ENCODE data around the gene SPON2. TPM values are rescaled to one million over a fixed set of nuclear protein-coding genes. Genes with fewer than 3 reads are reported as not detected.

The SPON2 gene
- total RNA-seq, 5 donors from 2014 or later (not counting 1 experiment from before 2014, with no cell fraction given), result 13.6 to 39.8 (median 18.9) TPM

GRCh38 chr4:1155314-1155713 is 17.1 kb downstream of the SPON2 start:
- ATAC-seq (replicated peaks in 1 of 4), result no peak
- H3K27ac Mint-ChIP-seq, result no peak overlapping the region
- H3K27me3 ChIP-seq (replicated peaks in 1 of 2; ENCODE audit: control insufficient read depth in 2 of 2, extremely low read depth in 1 of 2, insufficient read depth in 2 of 2, low read length in 1 of 2), result peaks cover 0 to 27% of the 10 kb centered on the region in 2 experiments
- H3K4me1 Mint-ChIP-seq, result no peaks in the 10 kb centered on the region
- H3K27ac ChIP-seq (ENCODE audit: low read length), result no peak overlapping the region
- no peaks in the 10 kb centered on the region for H3K4me1 ChIP-seq (ENCODE audit: control insufficient read depth in 1 of 2, extremely low read depth in 1 of 2, insufficient read depth in 2 of 2, low read length in 2 of 2)
- H3K36me3 Mint-ChIP-seq, result no peaks in the 10 kb centered on the region
- ChIA-PET CTCF (no interaction called here), POLR2A (interaction anchor here in 1 of 2 donors (0.6 kb wide), 2 partner anchors 126 to 205 kb away, joined by 3 read pairs; no protein-coding TSS in a partner anchor)
- no peaks in the 10 kb centered on the region for H3K36me3 ChIP-seq (ENCODE audit: control insufficient read depth in 2 of 2, extremely low read depth in 1 of 2, insufficient read depth in 1 of 2, low read length in 1 of 2)
- H3K4me3 Mint-ChIP-seq, result no peak overlapping the region
- H3K4me3 ChIP-seq (ENCODE audit: control insufficient read depth in 1 of 2, extremely low read depth in 1 of 2, low read length in 1 of 2), result no peak overlapping the region
- no peaks in the 10 kb centered on the region for H3K9me3 ChIP-seq
- WGBS (ENCODE audit: insufficient coverage), result 83% methylated on average over 2 of the region's 3 CpGs
- peaks cover 11 to 18% of the 10 kb centered on the region in 2 donors for H3K27me3 Mint-ChIP-seq
- H3K9me3 Mint-ChIP-seq, result peaks cover 0 to 13% (median 6%) of the 10 kb centered on the region in 3 donors
- no peak for DNase-seq

GRCh38 chr4:1154523-1155182 is 17.7 kb downstream of the SPON2 start:
- H3K4me3 Mint-ChIP-seq, result no peak overlapping the region
- no peaks in the 10 kb centered on the region for H3K4me1 Mint-ChIP-seq
- CTCF ChIA-PET, result no interaction called here
- 70% methylated on average over 17 of the region's 21 CpGs for WGBS (ENCODE audit: insufficient coverage)
- H3K27ac Mint-ChIP-seq, result no peak overlapping the region
- Histone ChIP-seq H3K4me1 (ENCODE audit: control insufficient read depth in 1 of 2, extremely low read depth in 1 of 2, insufficient read depth in 2 of 2, low read length in 2 of 2) (no peaks in the 10 kb centered on the region), H3K4me3 (ENCODE audit: control insufficient read depth in 1 of 2, extremely low read depth in 1 of 2, low read length in 1 of 2) (no peak overlapping the region), H3K27me3 (replicated peaks in 1 of 2; ENCODE audit: control insufficient read depth in 2 of 2, extremely low read depth in 1 of 2, insufficient read depth in 2 of 2, low read length in 1 of 2) (peaks cover 0 to 29% of the 10 kb centered on the region in 2 experiments), H3K9me3 (no peaks in the 10 kb centered on the region), H3K36me3 (ENCODE audit: control insufficient read depth in 2 of 2, extremely low read depth in 1 of 2, insufficient read depth in 1 of 2, low read length in 1 of 2) (no peaks in the 10 kb centered on the region), H3K27ac (ENCODE audit: low read length) (no peak overlapping the region)
- peaks cover 11 to 19% of the 10 kb centered on the region in 2 donors for H3K27me3 Mint-ChIP-seq
- no peak for ATAC-seq (replicated peaks in 1 of 4)
- POLR2A ChIA-PET, result interaction anchor here in 1 of 2 donors (0.6 kb wide), 2 partner anchors 127 to 205 kb away, joined by 3 read pairs; no protein-coding TSS in a partner anchor
- H3K9me3 Mint-ChIP-seq, result peaks cover 0 to 13% (median 6%) of the 10 kb centered on the region in 3 donors
- DNase-seq, result no peak
- H3K36me3 Mint-ChIP-seq, result no peaks in the 10 kb centered on the region

- H3K4me3 ChIP-seq (ENCODE audit: control insufficient read depth in 1 of 2, extremely low read depth in 1 of 2, low read length in 1 of 2), result no peak overlapping the region
- H3K36me3 ChIP-seq (ENCODE audit: control insufficient read depth in 2 of 2, extremely low read depth in 1 of 2, insufficient read depth in 1 of 2, low read length in 1 of 2), result no peaks in the 10 kb centered on the region
- DNase-seq (no peak), ATAC-seq (replicated peaks in 1 of 4) (no peak)
- H3K27me3 ChIP-seq (replicated peaks in 1 of 2; ENCODE audit: control insufficient read depth in 2 of 2, extremely low read depth in 1 of 2, insufficient read depth in 2 of 2, low read length in 1 of 2), result peaks cover 0 to 29% of the 10 kb centered on the region in 2 experiments
- H3K27ac ChIP-seq (ENCODE audit: low read length), result no peak overlapping the region
- POLR2A ChIA-PET, result no interaction called here
- CTCF ChIA-PET, result no interaction called here
- H3K4me1 Mint-ChIP-seq, result no peaks in the 10 kb centered on the region
- H3K9me3 ChIP-seq, result no peaks in the 10 kb centered on the region
- WGBS (ENCODE audit: insufficient coverage), result 55% methylated on average over 4 of the region's 7 CpGs
- H3K4me1 ChIP-seq (ENCODE audit: control insufficient read depth in 1 of 2, extremely low read depth in 1 of 2, insufficient read depth in 2 of 2, low read length in 2 of 2), result no peaks in the 10 kb centered on the region
- H3K27me3 Mint-ChIP-seq, result peaks cover 11 to 21% of the 10 kb centered on the region in 2 donors
- H3K4me3 Mint-ChIP-seq, result no peak overlapping the region
- H3K9me3 Mint-ChIP-seq, result peaks cover 0 to 13% (median 6%) of the 10 kb centered on the region in 3 donors
- H3K36me3 Mint-ChIP-seq, result no peaks in the 10 kb centered on the region
- no peak overlapping the region for H3K27ac Mint-ChIP-seq
Observed at GRCh38 chr4:1154126-1154522, 18.3 kb downstream of the SPON2 start.

- no peaks in the 10 kb centered on the region for H3K4me1 ChIP-seq (ENCODE audit: control insufficient read depth in 1 of 2, extremely low read depth in 1 of 2, insufficient read depth in 2 of 2, low read length in 2 of 2)
- DNase-seq (no peak), ATAC-seq (replicated peaks in 1 of 4) (no peak)
- Mint-ChIP-seq H3K9me3 (peaks cover 0 to 13% (median 6%) of the 10 kb centered on the region in 3 donors), H3K27ac (peak overlapping the region in 1 of 2 donors; percentile 3), H3K27me3 (peaks cover 11 to 21% of the 10 kb centered on the region in 2 donors), H3K4me3 (no peak overlapping the region), H3K36me3 (no peaks in the 10 kb centered on the region), H3K4me1 (no peaks in the 10 kb centered on the region)
- H3K27me3 ChIP-seq (replicated peaks in 1 of 2; ENCODE audit: control insufficient read depth in 2 of 2, extremely low read depth in 1 of 2, insufficient read depth in 2 of 2, low read length in 1 of 2), result peaks cover 0 to 29% of the 10 kb centered on the region in 2 experiments
- H3K27ac ChIP-seq (ENCODE audit: low read length), result no peak overlapping the region
- ChIA-PET POLR2A (no interaction called here), CTCF (no interaction called here)
- H3K36me3 ChIP-seq (ENCODE audit: control insufficient read depth in 2 of 2, extremely low read depth in 1 of 2, insufficient read depth in 1 of 2, low read length in 1 of 2), result no peaks in the 10 kb centered on the region
- H3K4me3 ChIP-seq (ENCODE audit: control insufficient read depth in 1 of 2, extremely low read depth in 1 of 2, low read length in 1 of 2), result no peak overlapping the region
- 89% methylated on average over 10 of the region's 11 CpGs for WGBS (ENCODE audit: insufficient coverage)
- H3K9me3 ChIP-seq, result no peaks in the 10 kb centered on the region
Observed at GRCh38 chr4:1153567-1154090, 18.8 kb downstream of the SPON2 start.

- no peaks in the 10 kb centered on the region for H3K36me3 Mint-ChIP-seq
- ATAC-seq (replicated peaks in 1 of 4) (no peak), DNase-seq (no peak)
- H3K36me3 ChIP-seq (ENCODE audit: control insufficient read depth in 2 of 2, extremely low read depth in 1 of 2, insufficient read depth in 1 of 2, low read length in 1 of 2), result no peaks in the 10 kb centered on the region
- H3K27me3 ChIP-seq (replicated peaks in 1 of 2; ENCODE audit: control insufficient read depth in 2 of 2, extremely low read depth in 1 of 2, insufficient read depth in 2 of 2, low read length in 1 of 2), result peaks cover 0 to 29% of the 10 kb centered on the region in 2 experiments
- H3K27me3 Mint-ChIP-seq, result peaks cover 11 to 21% of the 10 kb centered on the region in 2 donors
- ChIA-PET CTCF (no interaction called here), POLR2A (no interaction called here)
- H3K4me3 Mint-ChIP-seq, result no peak overlapping the region
- no peak overlapping the region for H3K4me3 ChIP-seq (ENCODE audit: control insufficient read depth in 1 of 2, extremely low read depth in 1 of 2, low read length in 1 of 2)
- H3K27ac Mint-ChIP-seq, result no peak overlapping the region
- H3K4me1 Mint-ChIP-seq, result no peaks in the 10 kb centered on the region
- H3K9me3 Mint-ChIP-seq, result no peaks in the 10 kb centered on the region
- WGBS (ENCODE audit: insufficient coverage), result 100% methylated on average over 1 of the region's 6 CpGs
- H3K27ac ChIP-seq (ENCODE audit: low read length), result no peak overlapping the region
- no peaks in the 10 kb centered on the region for H3K4me1 ChIP-seq (ENCODE audit: control insufficient read depth in 1 of 2, extremely low read depth in 1 of 2, insufficient read depth in 2 of 2, low read length in 2 of 2)
- H3K9me3 ChIP-seq, result no peaks in the 10 kb centered on the region
Observed at GRCh38 chr4:1152290-1152689, 20.1 kb downstream of the SPON2 start.

- Mint-ChIP-seq H3K9me3 (no peaks in the 10 kb centered on the region), H3K36me3 (no peaks in the 10 kb centered on the region), H3K27ac (no peak overlapping the region), H3K27me3 (peaks cover 11 to 21% of the 10 kb centered on the region in 2 donors), H3K4me1 (no peaks in the 10 kb centered on the region), H3K4me3 (no peak overlapping the region)
- no peak overlapping the region for H3K4me3 ChIP-seq (ENCODE audit: control insufficient read depth in 1 of 2, extremely low read depth in 1 of 2, low read length in 1 of 2)
- no peak for ATAC-seq (replicated peaks in 1 of 4)
- H3K27ac ChIP-seq (ENCODE audit: low read length), result no peak overlapping the region
- peaks cover 0 to 29% of the 10 kb centered on the region in 2 experiments for H3K27me3 ChIP-seq (replicated peaks in 1 of 2; ENCODE audit: control insufficient read depth in 2 of 2, extremely low read depth in 1 of 2, insufficient read depth in 2 of 2, low read length in 1 of 2)
- CTCF ChIA-PET, result no interaction called here
- 84% methylated on average over 6 of the region's 6 CpGs for WGBS (ENCODE audit: insufficient coverage)
- POLR2A ChIA-PET, result no interaction called here
- H3K4me1 ChIP-seq (ENCODE audit: control insufficient read depth in 1 of 2, extremely low read depth in 1 of 2, insufficient read depth in 2 of 2, low read length in 2 of 2), result no peaks in the 10 kb centered on the region
- no peaks in the 10 kb centered on the region for H3K9me3 ChIP-seq
- no peak for DNase-seq
- no peaks in the 10 kb centered on the region for H3K36me3 ChIP-seq (ENCODE audit: control insufficient read depth in 2 of 2, extremely low read depth in 1 of 2, insufficient read depth in 1 of 2, low read length in 1 of 2)
Observed at GRCh38 chr4:1151541-1151940, 20.8 kb downstream of the SPON2 start.

Data from T-cell (primary cell).